ENCODE results near the gene ARL15. TPM values are rescaled to one million over a fixed set of nuclear protein-coding genes. Genes with fewer than 3 reads are reported as not detected.

The ARL15 gene
- total RNA-seq, 1 donor from 2014 or later = 29.5 TPM

- no peak for DNase-seq
- ATAC-seq = no peak
- peaks cover 9% of the 10 kb centered on the region for H3K36me3 ChIP-seq
- intact Hi-C loops (cut with DNase I) = no loop called here
- no peaks in the 10 kb centered on the region for H3K9me3 ChIP-seq
- H3K27me3 ChIP-seq = no peaks in the 10 kb centered on the region
- H3K4me1 ChIP-seq = no peaks in the 10 kb centered on the region
- TF ChIP-seq, protein P1, sequence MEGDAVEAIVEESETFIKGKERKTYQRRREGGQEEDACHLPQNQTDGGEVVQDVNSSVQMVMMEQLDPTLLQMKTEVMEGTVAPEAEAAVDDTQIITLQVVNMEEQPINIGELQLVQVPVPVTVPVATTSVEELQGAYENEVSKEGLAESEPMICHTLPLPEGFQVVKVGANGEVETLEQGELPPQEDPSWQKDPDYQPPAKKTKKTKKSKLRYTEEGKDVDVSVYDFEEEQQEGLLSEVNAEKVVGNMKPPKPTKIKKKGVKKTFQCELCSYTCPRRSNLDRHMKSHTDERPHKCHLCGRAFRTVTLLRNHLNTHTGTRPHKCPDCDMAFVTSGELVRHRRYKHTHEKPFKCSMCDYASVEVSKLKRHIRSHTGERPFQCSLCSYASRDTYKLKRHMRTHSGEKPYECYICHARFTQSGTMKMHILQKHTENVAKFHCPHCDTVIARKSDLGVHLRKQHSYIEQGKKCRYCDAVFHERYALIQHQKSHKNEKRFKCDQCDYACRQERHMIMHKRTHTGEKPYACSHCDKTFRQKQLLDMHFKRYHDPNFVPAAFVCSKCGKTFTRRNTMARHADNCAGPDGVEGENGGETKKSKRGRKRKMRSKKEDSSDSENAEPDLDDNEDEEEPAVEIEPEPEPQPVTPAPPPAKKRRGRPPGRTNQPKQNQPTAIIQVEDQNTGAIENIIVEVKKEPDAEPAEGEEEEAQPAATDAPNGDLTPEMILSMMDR (IDR thresholded peaks at IDR 0.05) = no peak
- H3K4me3 ChIP-seq = no peak overlapping the region
- no peak overlapping the region for H3K27ac ChIP-seq
These were observed 200.6 kb downstream of the ARL15 start for GRCh38 chr5:54109626-54110330.

DNA sequence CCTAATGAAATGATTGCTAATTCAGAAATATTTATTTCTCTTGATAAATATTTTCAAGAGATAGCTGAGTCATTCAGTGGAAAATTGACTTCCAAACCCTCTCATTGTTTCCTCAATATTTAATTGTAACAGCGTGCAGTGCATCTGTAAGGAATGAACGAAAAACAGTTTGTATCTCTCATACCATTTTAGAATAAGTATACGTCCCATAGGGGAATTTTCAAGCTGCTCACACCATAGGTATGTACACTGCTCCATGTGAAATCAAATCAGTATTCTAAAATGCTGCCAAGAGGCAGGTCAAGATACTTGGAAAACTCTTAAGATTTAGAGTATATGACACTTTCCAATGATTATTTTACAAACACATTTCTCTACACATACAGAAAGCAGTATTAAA, 202.2 kb downstream of the ARL15 start:
- Histone ChIP-seq H3K27ac (no peak overlapping the region), H3K27me3 (no peaks in the 10 kb centered on the region), H3K4me1 (no peaks in the 10 kb centered on the region), H3K4me3 (no peak overlapping the region), H3K36me3 (peaks cover 9% of the 10 kb centered on the region), H3K9me3 (no peaks in the 10 kb centered on the region)
- TF ChIP-seq, protein P1 (IDR thresholded peaks at IDR 0.05) = no peak
- ATAC-seq (no peak), DNase-seq (no peak)
- intact Hi-C loops (cut with DNase I) = no loop called here

GRCh38 chr5:54103871-54104270, 206.5 kb downstream of the ARL15 start:
- DNase-seq (no peak), ATAC-seq (no peak)
- H3K9me3 ChIP-seq = no peaks in the 10 kb centered on the region
- H3K27ac ChIP-seq = no peak overlapping the region
- no peaks in the 10 kb centered on the region for H3K4me1 ChIP-seq
- intact Hi-C loops (cut with DNase I) = no loop called here
- H3K36me3 ChIP-seq = no peaks in the 10 kb centered on the region
- TF ChIP-seq, protein P1 (IDR thresholded peaks at IDR 0.05) = no peak
- H3K27me3 ChIP-seq = no peaks in the 10 kb centered on the region
- H3K4me3 ChIP-seq = no peak overlapping the region

DNA sequence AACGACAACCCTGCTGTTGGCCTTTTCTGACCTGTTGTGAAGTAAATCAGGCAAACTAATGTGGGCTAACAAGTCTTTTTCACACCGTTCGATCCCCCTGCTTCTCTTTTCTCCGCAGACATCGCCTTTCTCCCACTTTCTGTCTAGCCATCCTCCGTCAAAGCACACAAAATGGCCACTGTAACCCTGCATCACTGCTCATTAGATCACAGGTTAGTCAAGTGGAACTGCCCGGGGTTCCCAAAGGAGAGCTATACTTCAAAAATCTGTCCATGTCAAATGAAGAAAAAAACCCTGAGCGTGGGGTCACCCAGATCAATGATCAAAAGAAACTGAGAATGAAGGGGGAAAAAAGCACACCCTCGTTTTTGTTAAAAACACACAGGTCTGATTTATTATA, 212.1 kb downstream of the ARL15 start:
- ATAC-seq (no peak), DNase-seq (no peak)
- intact Hi-C loops (cut with DNase I) = no loop called here
- H3K4me3 ChIP-seq = no peak overlapping the region
- no peaks in the 10 kb centered on the region for H3K9me3 ChIP-seq
- TF ChIP-seq, protein P1 (IDR thresholded peaks at IDR 0.05) = no peak
- H3K4me1 ChIP-seq = no peaks in the 10 kb centered on the region
- H3K27ac ChIP-seq = no peak overlapping the region
- H3K36me3 ChIP-seq = no peaks in the 10 kb centered on the region
- no peaks in the 10 kb centered on the region for H3K27me3 ChIP-seq

DNA sequence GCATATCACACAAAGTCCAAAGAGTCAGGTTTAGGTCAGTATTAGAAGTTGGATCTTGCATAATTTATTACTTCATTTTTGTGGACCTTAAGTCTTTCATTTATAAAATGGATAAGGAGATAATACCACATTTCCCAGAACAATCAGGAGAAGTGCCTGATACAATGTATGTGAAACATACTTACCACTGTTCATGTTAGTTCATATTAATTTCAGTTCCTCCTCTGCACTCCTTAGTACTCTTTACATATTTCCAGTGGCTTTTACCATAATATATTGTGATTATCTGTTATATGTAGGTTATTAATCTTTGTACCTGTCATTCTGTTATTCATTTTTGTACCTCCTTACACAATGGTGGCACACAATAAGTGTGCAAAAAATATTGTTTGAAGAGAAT, 214.4 kb downstream of the ARL15 start:
- no peaks in the 10 kb centered on the region for H3K36me3 ChIP-seq
- TF ChIP-seq, protein P1 (IDR thresholded peaks at IDR 0.05) = no peak
- intact Hi-C loops (cut with DNase I) = no loop called here
- ATAC-seq (no peak), DNase-seq (no peak)
- no peak overlapping the region for H3K4me3 ChIP-seq
- no peaks in the 10 kb centered on the region for H3K27me3 ChIP-seq
- H3K27ac ChIP-seq = no peak overlapping the region
- H3K9me3 ChIP-seq = no peaks in the 10 kb centered on the region
- H3K4me1 ChIP-seq = peaks cover 4% of the 10 kb centered on the region

- Histone ChIP-seq H3K4me3 (no peak overlapping the region), H3K4me1 (peaks cover 4% of the 10 kb centered on the region), H3K27me3 (no peaks in the 10 kb centered on the region), H3K36me3 (no peaks in the 10 kb centered on the region), H3K27ac (no peak overlapping the region), H3K9me3 (no peaks in the 10 kb centered on the region)
- TF ChIP-seq, protein P1 (IDR thresholded peaks at IDR 0.05) = no peak
- ATAC-seq (no peak), DNase-seq (no peak)
- intact Hi-C loops (cut with DNase I) = no loop called here
These were observed 215.7 kb downstream of the ARL15 start for GRCh38 chr5:54094706-54095105.
